Measurements from ENCODE around the gene BIRC3.
"Not testable (repeated sequence)": the region's sequence is repeated elsewhere in the genome, so short reads cannot be mapped to it uniquely, and the experiment has no call there.

Gene BIRC3

DNA sequence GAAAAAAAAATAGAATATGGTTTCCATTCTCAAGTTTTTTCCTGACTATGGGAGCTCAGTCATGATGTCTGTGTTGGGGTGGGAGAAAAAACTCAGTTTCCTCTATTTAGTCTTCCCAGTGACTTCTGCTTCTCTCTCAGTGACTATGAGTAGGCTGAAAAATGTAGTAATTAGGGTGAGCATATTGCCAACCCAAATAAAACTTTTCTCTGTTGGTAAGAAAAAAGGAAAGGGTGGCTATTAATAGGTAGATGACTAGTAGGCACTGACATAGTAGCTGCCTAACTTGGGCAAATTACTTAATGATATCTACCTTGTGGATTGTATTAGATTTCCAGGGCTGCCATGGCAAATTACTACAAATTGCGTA lies 34.2 kb upstream of the BIRC3 start:
- Histone ChIP-seq H3K36me3 (ENCODE audit: control insufficient read depth, insufficient read depth, low read length) (no peaks in the 10 kb centered on the region), H3K9me3 (ENCODE audit: control insufficient read depth, insufficient read depth, low read length) (no peaks in the 10 kb centered on the region), H3K27me3 (ENCODE audit: control insufficient read depth, insufficient read depth, low read length) (no peaks in the 10 kb centered on the region), H3K9ac (ENCODE audit: low read depth, low read length) (no peak overlapping the region), H3K4me3 (ENCODE audit: low read depth, low read length) (no peak overlapping the region), H3K4me1 (ENCODE audit: control insufficient read depth, insufficient read depth, low read length) (peaks cover 16% of the 10 kb centered on the region)

DNA sequence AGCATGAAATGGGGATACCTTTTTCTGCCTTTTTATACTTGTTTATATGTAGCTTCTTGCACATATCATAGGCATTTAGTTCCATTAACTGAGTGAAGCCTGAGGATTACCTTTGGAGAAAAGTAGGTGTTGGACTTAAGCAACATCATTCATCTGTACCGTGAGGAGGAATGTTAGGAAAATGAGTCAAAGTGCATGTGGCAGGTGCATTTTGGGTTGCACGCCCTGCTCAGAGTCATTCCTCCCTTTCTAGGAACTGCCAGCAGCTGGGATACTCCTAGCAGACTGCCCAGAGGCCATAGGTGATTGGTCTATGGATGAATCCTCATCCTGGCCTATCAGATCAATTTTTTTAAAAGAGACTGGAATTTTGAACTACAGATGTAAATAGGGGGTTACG lies 33.3 kb upstream of the BIRC3 start:
- Histone ChIP-seq H3K4me3 (ENCODE audit: low read depth, low read length) (no peak overlapping the region), H3K36me3 (ENCODE audit: control insufficient read depth, insufficient read depth, low read length) (no peaks in the 10 kb centered on the region), H3K27me3 (ENCODE audit: control insufficient read depth, insufficient read depth, low read length) (no peaks in the 10 kb centered on the region), H3K4me1 (ENCODE audit: control insufficient read depth, insufficient read depth, low read length) (peaks cover 14% of the 10 kb centered on the region), H3K9me3 (ENCODE audit: control insufficient read depth, insufficient read depth, low read length) (no peaks in the 10 kb centered on the region), H3K9ac (ENCODE audit: low read depth, low read length) (no peak overlapping the region)

DNA sequence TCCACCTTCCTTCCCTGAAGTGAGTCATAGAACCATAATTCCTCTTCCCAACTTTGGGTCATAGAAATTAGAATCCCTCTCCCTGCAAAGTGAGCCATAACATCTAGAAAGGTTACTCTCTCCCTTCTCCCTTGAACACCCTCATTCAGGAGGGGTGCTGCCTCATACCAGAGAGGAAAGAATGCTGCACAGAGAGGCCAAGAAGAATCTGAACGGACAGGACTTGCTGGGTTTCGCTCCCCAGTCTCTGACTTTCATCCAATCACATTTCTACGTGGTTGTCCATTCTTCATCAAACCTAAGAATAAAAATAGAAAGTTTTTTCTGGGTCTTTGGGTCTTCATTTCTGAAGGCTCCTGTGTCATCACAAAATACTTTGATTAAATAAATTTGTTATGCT lies 31.0 kb upstream of the BIRC3 start:
- H3K4me1 ChIP-seq (ENCODE audit: control insufficient read depth, insufficient read depth, low read length), result no peaks in the 10 kb centered on the region
- no peak overlapping the region for H3K4me3 ChIP-seq (ENCODE audit: low read depth, low read length)
- H3K9ac ChIP-seq (ENCODE audit: low read depth, low read length), result no peak overlapping the region
- no peaks in the 10 kb centered on the region for H3K27me3 ChIP-seq (ENCODE audit: control insufficient read depth, insufficient read depth, low read length)
- H3K36me3 ChIP-seq (ENCODE audit: control insufficient read depth, insufficient read depth, low read length), result no peaks in the 10 kb centered on the region
- no peaks in the 10 kb centered on the region for H3K9me3 ChIP-seq (ENCODE audit: control insufficient read depth, insufficient read depth, low read length)

DNA sequence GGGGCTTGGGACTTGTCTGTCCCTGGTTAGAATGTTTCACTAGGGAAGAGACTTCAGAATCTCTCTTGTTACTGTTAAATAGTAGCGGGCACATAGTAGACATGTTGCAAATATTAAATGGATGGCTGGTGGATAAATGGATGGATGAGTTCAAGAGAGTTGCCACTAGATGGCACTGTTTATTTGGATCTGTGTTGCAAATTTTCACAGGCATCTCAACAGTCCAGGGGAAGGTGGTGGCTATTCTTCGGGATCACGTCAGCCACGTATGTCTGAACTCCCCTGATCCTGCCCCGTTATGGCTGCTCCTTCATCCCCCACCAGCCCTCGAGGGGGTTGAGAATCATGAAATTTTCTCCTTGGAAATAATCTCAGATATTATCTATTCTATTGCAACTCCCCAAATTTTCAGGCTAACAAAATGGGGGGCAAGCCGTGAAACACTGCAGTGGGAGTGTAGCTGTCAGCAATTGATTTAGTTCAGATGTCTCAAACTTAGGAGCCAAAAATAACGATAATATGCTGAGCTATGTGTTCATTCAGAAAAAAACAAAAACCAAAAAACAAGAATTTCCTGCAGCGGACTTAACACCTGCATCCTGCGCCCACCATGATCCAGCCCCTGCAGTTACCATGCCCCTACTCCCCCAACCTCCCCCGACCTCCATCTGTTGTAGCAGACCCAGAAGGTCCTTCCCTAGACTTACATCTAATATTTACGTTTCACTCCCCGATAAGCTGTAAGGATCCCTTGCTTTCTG lies 29.1 kb upstream of the BIRC3 start:
- Histone ChIP-seq H3K4me1 (ENCODE audit: control insufficient read depth, insufficient read depth, low read length) (no peaks in the 10 kb centered on the region), H3K4me3 (ENCODE audit: low read depth, low read length) (no peak overlapping the region), H3K9ac (ENCODE audit: low read depth, low read length) (no peak overlapping the region), H3K9me3 (ENCODE audit: control insufficient read depth, insufficient read depth, low read length) (no peaks in the 10 kb centered on the region), H3K36me3 (ENCODE audit: control insufficient read depth, insufficient read depth, low read length) (no peaks in the 10 kb centered on the region), H3K27me3 (ENCODE audit: control insufficient read depth, insufficient read depth, low read length) (no peaks in the 10 kb centered on the region)

DNA sequence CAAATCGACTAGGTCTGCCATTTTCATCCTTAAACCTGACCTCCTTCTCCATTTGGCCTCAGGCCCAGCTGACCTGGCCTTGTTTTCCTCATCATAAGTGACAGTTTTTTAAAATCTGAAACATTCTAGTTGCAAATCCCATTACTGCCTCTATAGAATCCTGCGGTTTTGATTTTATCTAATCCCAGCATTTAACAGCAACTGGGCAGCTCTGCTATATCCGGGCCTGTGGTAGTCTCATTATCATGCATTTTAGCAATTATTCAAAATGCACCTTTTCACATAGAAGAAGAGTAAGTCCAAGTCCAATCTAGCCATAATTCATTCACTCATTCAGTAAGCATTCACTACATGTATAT lies 28.6 kb upstream of the BIRC3 start:
- no peaks in the 10 kb centered on the region for H3K9me3 ChIP-seq (ENCODE audit: control insufficient read depth, insufficient read depth, low read length)
- H3K9ac ChIP-seq (ENCODE audit: low read depth, low read length), result no peak overlapping the region
- H3K27me3 ChIP-seq (ENCODE audit: control insufficient read depth, insufficient read depth, low read length), result no peaks in the 10 kb centered on the region
- no peak overlapping the region for H3K4me3 ChIP-seq (ENCODE audit: low read depth, low read length)
- H3K4me1 ChIP-seq (ENCODE audit: control insufficient read depth, insufficient read depth, low read length), result no peaks in the 10 kb centered on the region
- no peaks in the 10 kb centered on the region for H3K36me3 ChIP-seq (ENCODE audit: control insufficient read depth, insufficient read depth, low read length)

DNA sequence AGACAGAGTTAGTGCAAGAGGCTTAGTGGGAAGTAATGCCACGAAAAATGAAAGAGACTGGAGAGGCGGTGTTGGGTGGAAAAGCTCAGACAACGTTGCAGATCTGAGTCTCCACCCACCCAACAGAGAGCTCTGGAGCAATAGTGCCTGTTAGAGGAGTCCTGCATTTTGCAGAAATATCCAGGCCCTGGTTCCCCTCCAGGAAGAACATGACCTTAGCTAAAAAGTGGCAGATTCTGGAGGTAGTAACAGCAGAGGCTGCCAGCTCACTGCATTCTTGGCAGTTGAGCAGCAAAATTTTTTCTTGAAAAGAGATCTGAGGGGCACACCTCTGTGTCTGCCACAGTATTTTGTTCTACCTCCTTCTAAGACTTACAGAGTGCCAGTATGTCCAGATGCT lies 27.7 kb upstream of the BIRC3 start:
- H3K9ac ChIP-seq (ENCODE audit: low read depth, low read length), result no peak overlapping the region
- H3K9me3 ChIP-seq (ENCODE audit: control insufficient read depth, insufficient read depth, low read length), result no peaks in the 10 kb centered on the region
- no peak overlapping the region for H3K4me3 ChIP-seq (ENCODE audit: low read depth, low read length)
- H3K4me1 ChIP-seq (ENCODE audit: control insufficient read depth, insufficient read depth, low read length), result no peaks in the 10 kb centered on the region
- H3K36me3 ChIP-seq (ENCODE audit: control insufficient read depth, insufficient read depth, low read length), result no peaks in the 10 kb centered on the region
- no peaks in the 10 kb centered on the region for H3K27me3 ChIP-seq (ENCODE audit: control insufficient read depth, insufficient read depth, low read length)

DNA sequence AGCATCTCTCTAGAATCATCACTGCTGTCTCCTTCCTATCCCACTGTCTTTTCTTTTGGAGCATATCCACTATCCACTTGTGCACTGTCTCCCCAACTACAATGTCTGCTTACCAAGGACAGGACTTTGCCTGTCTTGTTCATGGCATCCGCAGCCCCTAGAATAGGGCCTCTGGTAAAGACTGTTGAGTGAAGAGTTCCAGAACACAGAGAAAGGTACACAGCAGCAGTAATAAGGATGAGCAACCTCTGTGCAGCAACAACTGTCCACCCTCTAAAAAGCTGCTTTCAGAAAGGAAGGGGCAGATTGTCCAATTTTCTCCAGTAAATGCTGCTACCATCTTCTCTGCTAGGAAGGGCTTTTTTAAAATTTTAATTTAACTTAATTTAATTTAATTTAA lies 25.5 kb upstream of the BIRC3 start:
- Histone ChIP-seq H3K4me3 (ENCODE audit: low read depth, low read length) (no peak overlapping the region), H3K36me3 (ENCODE audit: control insufficient read depth, insufficient read depth, low read length) (no peaks in the 10 kb centered on the region), H3K9me3 (ENCODE audit: control insufficient read depth, insufficient read depth, low read length) (no peaks in the 10 kb centered on the region), H3K4me1 (ENCODE audit: control insufficient read depth, insufficient read depth, low read length) (no peaks in the 10 kb centered on the region), H3K27me3 (ENCODE audit: control insufficient read depth, insufficient read depth, low read length) (no peaks in the 10 kb centered on the region), H3K9ac (ENCODE audit: low read depth, low read length) (no peak overlapping the region)

DNA sequence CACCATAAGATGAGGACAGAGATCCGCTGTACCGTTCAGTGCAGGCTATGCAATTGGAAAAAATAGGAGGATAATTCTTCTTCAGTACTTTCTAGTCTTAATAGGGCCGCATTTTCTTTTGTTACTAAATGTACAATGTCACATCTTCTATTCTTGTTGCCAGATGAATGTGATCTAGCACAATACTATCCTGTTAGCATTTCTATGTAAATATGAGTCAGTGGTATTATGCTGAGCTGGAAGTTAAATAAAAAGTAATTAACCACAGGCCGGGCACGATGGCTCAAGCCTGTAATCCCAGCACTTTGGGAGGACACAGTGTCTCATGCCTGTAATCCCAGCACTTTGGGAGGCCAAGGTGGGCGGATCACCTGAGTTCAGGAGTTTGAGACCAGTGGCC lies 24.4 kb upstream of the BIRC3 start:
- H3K9ac ChIP-seq (ENCODE audit: low read depth, low read length), result no peak overlapping the region
- no peak overlapping the region for H3K4me3 ChIP-seq (ENCODE audit: low read depth, low read length)
- no peaks in the 10 kb centered on the region for H3K36me3 ChIP-seq (ENCODE audit: control insufficient read depth, insufficient read depth, low read length)
- H3K9me3 ChIP-seq (ENCODE audit: control insufficient read depth, insufficient read depth, low read length), result no peaks in the 10 kb centered on the region
- no peaks in the 10 kb centered on the region for H3K4me1 ChIP-seq (ENCODE audit: control insufficient read depth, insufficient read depth, low read length)
- H3K27me3 ChIP-seq (ENCODE audit: control insufficient read depth, insufficient read depth, low read length), result no peaks in the 10 kb centered on the region

DNA sequence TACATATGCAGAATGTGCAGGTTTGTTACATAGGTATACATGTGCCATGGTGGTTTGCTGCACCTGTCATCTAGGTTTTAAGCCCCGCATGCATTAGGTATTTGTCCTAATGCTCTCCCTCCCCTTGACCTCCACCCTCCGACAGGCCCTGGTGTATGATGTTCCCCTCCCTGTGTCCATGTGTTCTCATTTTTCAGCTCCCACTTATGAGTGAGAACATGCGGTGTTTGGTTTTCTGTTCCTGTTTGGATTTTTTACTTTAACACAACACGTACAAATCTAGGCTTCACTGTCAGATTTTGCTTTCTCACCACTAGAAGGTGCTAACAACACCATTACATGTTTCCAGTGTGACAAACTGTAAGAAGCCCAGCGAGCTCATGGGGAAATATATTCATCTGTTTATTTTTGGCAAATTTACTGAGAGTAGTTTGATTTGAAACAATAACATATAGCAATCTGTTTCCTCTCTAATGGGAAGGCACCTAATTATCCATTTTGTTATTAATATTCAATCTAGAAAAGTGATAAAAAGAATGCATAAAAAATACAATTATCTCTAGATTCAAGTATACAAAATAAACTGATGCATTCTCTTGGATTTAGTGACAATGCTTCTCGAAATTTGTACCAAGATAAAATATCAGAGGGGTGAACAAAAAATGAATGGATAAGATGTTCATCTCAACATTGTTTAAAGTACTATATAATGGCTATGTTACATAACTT lies 23.2 kb upstream of the BIRC3 start:
- H3K36me3 ChIP-seq (ENCODE audit: control insufficient read depth, insufficient read depth, low read length), result no peaks in the 10 kb centered on the region
- no peak overlapping the region for H3K9ac ChIP-seq (ENCODE audit: low read depth, low read length)
- no peaks in the 10 kb centered on the region for H3K27me3 ChIP-seq (ENCODE audit: control insufficient read depth, insufficient read depth, low read length)
- no peak overlapping the region for H3K4me3 ChIP-seq (ENCODE audit: low read depth, low read length)
- H3K4me1 ChIP-seq (ENCODE audit: control insufficient read depth, insufficient read depth, low read length), result no peaks in the 10 kb centered on the region
- H3K9me3 ChIP-seq (ENCODE audit: control insufficient read depth, insufficient read depth, low read length), result no peaks in the 10 kb centered on the region

DNA sequence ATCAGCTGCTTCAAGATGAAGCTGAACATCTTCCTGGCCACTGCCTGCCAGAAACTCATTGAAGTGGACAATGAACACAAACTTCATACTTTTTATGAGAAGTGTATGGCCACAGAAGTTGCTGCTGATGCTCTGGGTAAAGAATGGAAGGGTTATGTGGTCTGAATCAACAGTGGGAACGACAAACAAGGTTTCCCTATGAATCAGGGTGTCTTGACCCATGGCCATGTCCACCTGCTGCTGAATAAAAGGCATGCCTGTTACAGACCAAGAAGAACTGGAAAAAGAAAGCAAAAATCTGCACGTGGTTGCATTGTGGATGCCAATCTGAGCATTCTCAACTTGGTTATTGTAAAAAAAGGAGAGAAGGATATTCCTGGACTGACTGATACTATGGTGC lies 22.2 kb upstream of the BIRC3 start:
- Histone ChIP-seq H3K27me3 (ENCODE audit: control insufficient read depth, insufficient read depth, low read length) (no peaks in the 10 kb centered on the region), H3K4me3 (ENCODE audit: low read depth, low read length) (no peak overlapping the region), H3K36me3 (ENCODE audit: control insufficient read depth, insufficient read depth, low read length) (no peaks in the 10 kb centered on the region), H3K4me1 (ENCODE audit: control insufficient read depth, insufficient read depth, low read length) (no peaks in the 10 kb centered on the region), H3K9me3 (ENCODE audit: control insufficient read depth, insufficient read depth, low read length) (no peaks in the 10 kb centered on the region), H3K9ac (ENCODE audit: low read depth, low read length) (no peak overlapping the region)

DNA sequence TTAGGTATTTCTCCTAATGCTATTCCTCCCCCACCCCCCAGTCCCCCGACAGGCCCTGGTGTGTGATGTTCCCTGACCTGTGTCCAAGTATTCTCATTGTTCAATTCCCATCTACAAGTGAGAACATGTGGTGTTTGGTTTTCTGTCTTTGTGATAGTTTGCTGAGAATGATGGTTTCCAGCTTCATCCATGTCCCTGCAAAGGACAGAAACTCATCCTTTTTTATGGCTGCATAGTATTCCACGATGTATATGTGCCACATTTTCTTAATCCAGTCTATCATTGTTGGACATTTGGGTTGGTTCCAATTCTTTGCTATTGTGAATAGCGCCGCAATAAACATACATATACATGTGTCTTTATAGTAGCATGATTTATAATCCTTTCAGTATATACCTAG lies 20.5 kb upstream of the BIRC3 start:
- H3K4me3 ChIP-seq (ENCODE audit: low read depth, low read length); H3K9ac ChIP-seq (ENCODE audit: low read depth, low read length); H3K36me3 ChIP-seq (ENCODE audit: control insufficient read depth, insufficient read depth, low read length); H3K4me1 ChIP-seq (ENCODE audit: control insufficient read depth, insufficient read depth, low read length); H3K9me3 ChIP-seq (ENCODE audit: control insufficient read depth, insufficient read depth, low read length); H3K27me3 ChIP-seq (ENCODE audit: control insufficient read depth, insufficient read depth, low read length): not testable (repeated sequence)

DNA sequence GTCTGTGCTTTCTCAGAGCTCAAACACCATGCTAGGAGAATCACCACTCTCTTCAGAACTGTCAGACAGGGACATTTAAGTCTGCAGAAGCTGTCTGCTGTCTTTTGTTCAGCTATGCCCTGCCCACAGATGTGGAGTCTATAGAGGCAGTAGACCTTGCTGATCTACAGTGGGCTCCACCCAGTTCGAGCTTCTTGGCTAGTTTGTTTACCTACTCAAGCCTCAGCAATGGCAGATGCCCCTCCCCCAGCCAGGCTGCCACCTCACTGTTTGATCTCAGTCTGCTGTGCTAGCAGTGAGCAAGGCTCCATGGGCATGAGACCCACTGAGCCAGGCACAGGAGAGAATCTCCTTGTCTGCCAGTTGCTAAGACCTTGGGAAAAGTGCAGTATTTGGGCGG lies 16.4 kb upstream of the BIRC3 start:
- not testable (repeated sequence) for H3K36me3 ChIP-seq (ENCODE audit: control insufficient read depth, insufficient read depth, low read length); H3K9ac ChIP-seq (ENCODE audit: low read depth, low read length); H3K4me3 ChIP-seq (ENCODE audit: low read depth, low read length); H3K27me3 ChIP-seq (ENCODE audit: control insufficient read depth, insufficient read depth, low read length); H3K4me1 ChIP-seq (ENCODE audit: control insufficient read depth, insufficient read depth, low read length)
- peaks cover 12% of the 10 kb centered on the region for H3K9me3 ChIP-seq (ENCODE audit: control insufficient read depth, insufficient read depth, low read length)

Data from iPS-15b (cell line).